Ureter (tissue), 1 donor: ENCODE data around the gene SP7. TPM values are rescaled to one million over a fixed set of nuclear protein-coding genes. Genes with fewer than 3 reads are reported as not detected.
"Not testable (repeated sequence)": the region's sequence is repeated elsewhere in the genome, so short reads cannot be mapped to it uniquely, and the experiment has no call there.

Experiments used
- DNase-seq: peaks from one replicate; pipeline ENCODE4 v3.0.0-alpha.2; 2020; ENCODE audit warnings: low spot score
- total RNA-seq: library from RNA; stranded (reverse); gene quantifications from one replicate; pipeline ENCODE4 v1.2.4, GENCODE V29; 2023
- donor health status: DM: yes; HTN: yes; CAD: no.

The SP7 gene
- total RNA-seq, 1 donor from 2014 or later, result not detected

DNA sequence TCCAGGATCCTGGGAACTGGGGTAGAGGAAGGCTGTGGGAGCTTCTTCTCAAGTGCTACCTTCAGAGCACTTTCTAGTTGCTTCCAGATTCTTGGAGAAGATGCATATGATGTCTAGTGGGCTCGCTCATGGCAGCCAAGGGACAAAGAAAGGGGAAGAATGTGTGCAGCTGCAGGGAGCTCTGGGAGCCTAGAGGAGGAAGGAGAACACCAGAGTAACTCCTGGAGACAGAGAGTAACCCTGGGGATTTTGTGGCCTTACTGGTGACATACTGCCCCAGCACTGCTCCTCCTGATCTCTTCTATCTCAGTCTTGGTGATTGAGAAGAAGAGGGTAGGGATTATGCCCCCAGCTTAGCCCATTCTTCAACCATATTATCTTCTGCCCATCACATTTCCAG is 10.3 kb upstream of the SP7 start:
- no peak for DNase-seq

GRCh38 chr12:53345486-53346188 is 9.5 kb upstream of the SP7 start:
- no peak for DNase-seq

DNA sequence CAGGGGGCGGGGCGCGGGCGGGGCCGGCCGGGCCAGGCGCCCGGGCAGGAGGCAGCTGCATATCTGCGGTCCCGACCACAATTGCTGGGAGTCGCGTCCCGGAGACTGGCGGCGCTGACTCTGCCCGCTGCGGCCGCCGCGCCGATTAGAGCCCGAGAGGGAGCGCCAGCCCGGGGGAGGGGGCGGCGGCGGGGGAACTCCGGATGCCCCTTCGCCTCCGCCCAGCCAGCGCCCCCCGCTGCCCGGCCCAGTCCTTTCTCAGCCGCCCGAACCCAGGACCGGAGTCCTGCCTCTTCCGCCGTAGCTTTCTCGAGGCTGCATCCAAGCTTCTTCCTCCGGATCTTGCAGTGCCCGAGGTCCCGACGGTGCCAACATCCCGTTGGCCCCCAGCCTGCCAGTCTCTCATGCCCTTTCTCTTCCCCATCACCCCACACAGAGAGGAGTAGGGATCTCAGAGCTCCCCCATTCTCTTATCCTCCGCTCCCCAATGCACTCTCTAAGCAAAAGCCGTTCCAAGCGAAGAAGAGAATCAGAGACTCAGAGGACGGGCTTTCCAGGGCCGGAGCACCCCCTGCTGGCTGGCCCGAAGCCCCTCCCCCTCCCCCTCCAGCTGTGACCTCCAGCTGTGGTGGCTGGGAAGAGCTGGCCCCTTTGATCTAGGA is 8.8 kb upstream of the SP7 start:
- DNase-seq, result peak; percentile 84

- no peak for DNase-seq
Measured at GRCh38 chr12:53344487-53344823, 8.3 kb upstream of the SP7 start.

GRCh38 chr12:53343969-53344368 is 7.8 kb upstream of the SP7 start:
- no peak for DNase-seq

DNA sequence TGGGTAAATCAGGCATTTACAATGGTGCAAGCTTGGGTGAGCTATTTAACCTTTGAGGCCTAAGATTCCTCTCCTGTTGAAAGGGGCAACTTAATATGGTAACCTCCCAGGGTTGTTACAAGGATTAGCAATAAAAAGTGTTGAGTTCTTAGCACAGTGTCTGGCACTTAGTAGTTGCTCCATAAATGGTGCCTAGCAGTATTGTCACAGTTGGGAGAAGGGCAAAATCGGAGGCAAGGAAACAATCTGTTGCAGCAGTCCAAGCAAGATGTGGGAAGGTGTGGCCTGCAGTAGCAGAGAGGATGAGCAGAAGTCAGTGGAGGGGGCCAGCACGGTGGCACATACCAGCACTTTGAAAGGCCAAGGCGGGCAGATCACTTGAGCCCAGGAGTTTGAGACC is 7.3 kb upstream of the SP7 start:
- no peak for DNase-seq

DNA sequence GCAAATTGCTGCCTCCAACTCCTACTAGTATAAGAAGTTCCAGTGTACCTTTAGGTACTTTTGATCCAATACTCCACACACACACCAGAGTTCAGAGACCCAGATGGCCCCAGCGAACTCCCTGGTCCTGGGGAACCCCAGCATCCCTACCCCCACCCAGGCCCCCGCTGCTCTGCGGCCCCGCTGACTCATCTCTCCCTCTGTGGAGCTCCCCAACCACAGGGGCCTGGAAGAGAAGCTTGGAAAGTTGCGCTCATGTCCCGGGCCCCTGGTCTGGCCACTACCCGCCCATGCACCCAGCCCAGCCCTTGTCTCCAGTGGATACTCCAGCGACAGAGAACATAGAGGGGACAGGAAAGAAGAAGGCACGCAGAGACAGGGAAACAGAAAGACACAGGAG is 4.2 kb upstream of the SP7 start:
- no peak for DNase-seq

DNA sequence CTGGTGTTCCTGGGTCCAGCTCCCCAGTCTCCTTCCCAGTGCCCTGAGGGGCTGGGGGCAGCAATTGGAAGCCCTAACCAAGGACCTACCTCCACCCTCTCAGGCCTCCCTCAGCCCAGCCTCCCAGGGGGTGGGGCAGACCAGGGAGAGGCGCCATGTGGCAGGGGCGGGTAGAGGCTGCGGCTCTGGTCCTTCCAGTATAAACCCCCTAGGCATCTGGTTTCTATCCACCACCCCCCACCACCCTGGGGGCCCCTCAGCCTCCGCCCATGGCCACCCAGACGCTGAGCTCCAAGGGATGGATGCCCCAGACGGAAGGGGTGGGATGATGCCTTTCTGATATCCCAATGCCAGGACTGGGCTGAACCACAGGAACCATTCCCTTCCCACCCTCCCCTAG is 2.8 kb upstream of the SP7 start:
- no peak for DNase-seq

- no peak for DNase-seq
Measured at GRCh38 chr12:53338017-53338416, 1.9 kb upstream of the SP7 start.

- no peak for DNase-seq
Measured at GRCh38 chr12:53334822-53335221, 1.3 kb downstream of the SP7 start.

GRCh38 chr12:53333845-53334244 is 2.3 kb downstream of the SP7 start:
- no peak for DNase-seq

DNA sequence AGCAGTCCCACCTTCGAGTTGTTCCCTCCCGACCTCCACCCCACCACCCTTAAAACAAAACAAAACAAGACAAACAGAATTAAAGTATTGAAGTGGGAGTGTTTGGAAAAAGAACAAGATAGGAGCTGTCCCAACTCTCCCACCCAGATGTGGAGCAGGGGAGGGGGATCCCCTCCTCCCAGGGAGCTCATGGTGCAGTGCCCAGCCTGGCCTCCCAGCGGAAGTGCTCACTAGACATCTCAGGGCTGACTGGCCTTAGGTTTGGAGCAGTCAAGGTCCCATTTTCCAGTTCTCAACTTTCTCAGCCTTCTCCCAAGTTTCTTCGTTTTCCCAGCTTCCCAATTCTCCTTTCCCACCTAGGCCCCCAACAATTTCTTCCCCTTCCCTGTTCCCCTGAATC is 2.9 kb downstream of the SP7 start:
- no peak for DNase-seq

- no peak for DNase-seq
Measured at GRCh38 chr12:53332744-53333143, 3.4 kb downstream of the SP7 start.

- not testable (repeated sequence) for DNase-seq
Measured at GRCh38 chr12:53332339-53332738, 3.8 kb downstream of the SP7 start.

- DNase-seq, result no peak
Measured at GRCh38 chr12:53330671-53331070, 5.5 kb downstream of the SP7 start.

- no peak for DNase-seq
Measured at GRCh38 chr12:53328043-53328435, 8.1 kb downstream of the SP7 start.

DNA sequence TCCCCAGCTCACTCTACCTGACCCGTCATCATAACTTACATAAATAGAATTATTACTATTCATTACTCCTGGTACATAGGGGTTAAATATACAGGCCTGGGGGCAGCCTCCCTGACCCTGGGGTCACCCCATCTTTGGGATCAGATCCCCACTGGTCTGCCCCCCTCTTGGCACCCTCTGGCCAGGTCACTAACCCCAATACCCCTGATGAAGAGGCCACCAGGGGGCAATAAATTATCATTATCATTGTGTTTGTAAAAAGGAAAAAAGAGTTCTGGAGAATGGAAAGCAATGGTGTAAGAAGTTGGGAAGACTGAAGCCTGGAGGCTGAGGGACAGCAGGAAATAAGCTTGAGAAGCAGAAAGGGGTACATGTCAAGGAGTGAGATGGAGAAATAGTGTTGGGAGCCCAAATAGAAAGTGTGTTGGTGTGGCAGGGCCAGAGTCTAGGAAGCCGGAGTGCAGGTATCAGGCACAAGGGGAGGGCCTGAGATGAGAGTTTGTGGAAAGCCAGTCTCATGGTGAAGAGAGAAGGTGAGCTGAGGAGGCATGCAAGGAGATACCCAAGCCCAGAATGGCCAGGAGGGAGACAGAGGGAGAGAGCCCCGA is 8.6 kb downstream of the SP7 start:
- DNase-seq, result no peak

- no peak for DNase-seq
Measured at GRCh38 chr12:53326460-53327185, 9.5 kb downstream of the SP7 start.

GRCh38 chr12:53325511-53326061 is 10.6 kb downstream of the SP7 start:
- DNase-seq, result peak; percentile 54

DNA sequence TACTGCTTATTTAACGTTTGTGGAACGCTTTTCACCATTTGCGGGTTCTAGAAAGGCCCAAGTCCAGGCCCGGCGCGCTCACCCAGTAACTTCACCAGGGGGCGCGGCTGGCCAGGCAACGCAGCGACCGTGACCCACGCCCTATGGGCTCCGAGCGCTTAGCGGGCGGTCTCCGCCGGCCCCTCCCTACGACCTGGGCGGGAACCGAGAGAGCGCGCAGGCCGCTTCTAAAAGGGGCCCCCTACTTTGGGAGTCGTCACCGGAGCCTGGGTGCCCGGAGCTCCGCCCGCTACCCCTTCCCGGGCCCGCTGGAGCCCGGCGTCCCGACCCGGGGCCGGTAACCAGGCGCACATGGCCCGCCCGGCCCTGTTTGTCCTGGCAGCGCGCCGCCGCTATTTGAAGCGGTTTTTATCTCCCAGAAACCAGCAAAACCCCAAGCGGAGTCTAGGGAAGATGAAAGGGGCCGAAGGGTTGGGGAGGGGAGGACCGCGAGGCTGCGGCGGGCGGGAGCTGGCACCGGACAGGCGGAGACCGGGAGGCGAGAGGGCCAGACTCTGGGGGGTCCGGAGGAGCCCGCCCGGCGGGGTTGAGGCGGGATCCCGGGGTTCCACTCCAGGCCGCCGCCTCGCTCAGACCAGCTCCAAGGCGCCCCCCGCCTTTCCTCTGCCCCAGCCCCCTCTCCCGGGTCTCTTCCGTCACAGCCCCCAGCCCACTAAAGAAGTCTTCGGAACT is 11.2 kb downstream of the SP7 start:
- DNase-seq, result peak; percentile 90

- DNase-seq, result no peak
Measured at GRCh38 chr12:53324113-53324778, 11.9 kb downstream of the SP7 start.
